OCI-LY7 (cell line): ENCODE data around the gene SRXN1.

Source experiments
- CTCF ChIP-seq: fragments of 200-600 bp; sonication (generic); conservative IDR thresholded peaks from 2 replicates; pipeline ENCODE4 v1.5.1; 2014; ENCODE audit warnings: mild to moderate bottlenecking, antibody characterized with exemption, low read length, moderate library complexity, mixed read lengths
- EZH2phosphoT487 ChIP-seq: fragments of 200-600 bp; sonication (generic); IDR thresholded peaks from 2 replicates; pipeline ENCODE4 v1.6.1; 2018; ENCODE audit warnings: low read depth, borderline replicate concordance, mild to moderate bottlenecking, mixed run types, antibody characterized with exemption, low read length, moderate library complexity, mixed read lengths

- no peak for TF ChIP-seq CTCF
- no peak for TF ChIP-seq EZH2phosphoT487
These were observed 45.3 kb upstream of the SRXN1 start for GRCh38 chr20:698276-698675.
